Ovary (tissue), 3 donors: Measurements from ENCODE around the gene LRMDA.

Source experiments
- POLR2A ChIP-seq: fragments of 450-650 bp; IDR thresholded peaks from one replicate; pipeline ENCODE4 v1.6.1; 2017; ENCODE audit warnings: antibody characterized with exemption, mild to moderate bottlenecking, moderate library complexity
- TF ChIP-seq, protein P1 (sequence below), 3 donors: fragments of 450-650 bp in 2 of 3; fragments of 200-600 bp in 1 of 3; IDR thresholded peaks; one replicate each; pipeline versions ENCODE4 v1.5.1 to v1.8.0; 2016 to 2022; ENCODE audit warnings: antibody characterized with exemption in 3 of 3, mild to moderate bottlenecking in 1 of 3
- donor health status: DM: no; HTN: no; CAD: no.

DNA sequence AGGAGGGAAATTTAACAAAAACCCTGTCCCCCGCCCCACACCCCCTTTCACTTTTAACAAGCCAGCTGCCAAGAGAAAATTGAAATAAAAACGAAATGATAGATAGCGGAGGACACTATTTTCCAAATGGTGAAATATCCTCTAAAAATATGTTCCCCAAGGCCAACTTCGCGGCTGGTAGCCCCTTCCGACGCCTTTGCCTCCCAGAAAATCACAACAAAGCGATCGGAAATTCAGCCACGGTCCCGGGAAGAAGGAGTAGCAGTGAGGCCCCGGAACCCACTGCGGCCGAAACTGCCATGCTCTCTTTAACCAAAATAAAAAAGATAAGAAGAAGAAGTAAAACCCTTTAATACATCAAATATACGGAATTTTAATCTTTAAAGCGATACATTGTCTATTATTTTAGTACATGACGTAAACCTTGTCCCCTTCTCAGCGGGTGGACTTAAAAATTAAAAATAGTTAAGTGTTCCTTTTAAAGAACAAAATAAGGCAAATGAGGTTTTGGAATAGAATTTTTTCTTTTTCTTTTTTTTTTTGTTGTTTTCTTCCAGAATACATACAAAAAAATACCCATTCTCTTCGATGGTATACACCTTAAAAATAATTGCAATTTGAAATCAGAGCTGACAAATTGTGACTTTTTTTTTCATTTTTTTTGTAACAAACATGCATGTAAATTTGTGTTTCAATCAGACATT lies 33.8 kb upstream of the LRMDA start:
- TF ChIP-seq, protein P1, sequence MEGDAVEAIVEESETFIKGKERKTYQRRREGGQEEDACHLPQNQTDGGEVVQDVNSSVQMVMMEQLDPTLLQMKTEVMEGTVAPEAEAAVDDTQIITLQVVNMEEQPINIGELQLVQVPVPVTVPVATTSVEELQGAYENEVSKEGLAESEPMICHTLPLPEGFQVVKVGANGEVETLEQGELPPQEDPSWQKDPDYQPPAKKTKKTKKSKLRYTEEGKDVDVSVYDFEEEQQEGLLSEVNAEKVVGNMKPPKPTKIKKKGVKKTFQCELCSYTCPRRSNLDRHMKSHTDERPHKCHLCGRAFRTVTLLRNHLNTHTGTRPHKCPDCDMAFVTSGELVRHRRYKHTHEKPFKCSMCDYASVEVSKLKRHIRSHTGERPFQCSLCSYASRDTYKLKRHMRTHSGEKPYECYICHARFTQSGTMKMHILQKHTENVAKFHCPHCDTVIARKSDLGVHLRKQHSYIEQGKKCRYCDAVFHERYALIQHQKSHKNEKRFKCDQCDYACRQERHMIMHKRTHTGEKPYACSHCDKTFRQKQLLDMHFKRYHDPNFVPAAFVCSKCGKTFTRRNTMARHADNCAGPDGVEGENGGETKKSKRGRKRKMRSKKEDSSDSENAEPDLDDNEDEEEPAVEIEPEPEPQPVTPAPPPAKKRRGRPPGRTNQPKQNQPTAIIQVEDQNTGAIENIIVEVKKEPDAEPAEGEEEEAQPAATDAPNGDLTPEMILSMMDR (IDR thresholded peaks at IDR 0.05) = no peak
- TF ChIP-seq POLR2A = no peak
